Measurements from ENCODE around the gene DNASE1. TPM values are rescaled to one million over a fixed set of nuclear protein-coding genes. Genes with fewer than 3 reads are reported as not detected.

DNASE1 gene
- total and polyA plus RNA-seq, 9 of the 15 experiments (the other 6 are each of a cell fraction or from before 2014, with no cell fraction given): 0.53 to 10.1 (median 5.9) TPM

GRCh38 chr16:3640207-3640606 lies 14.3 kb upstream of the DNASE1 start:
- intact Hi-C loops (cut with micrococcal nuclease): no loop called here
- in situ Hi-C loops (cut with MboI): no loop called here

More at GRCh38 chr16:3640207-3640606, 14.3 kb upstream of the DNASE1 start:
- no peak overlapping the region for H2AFZ ChIP-seq (ENCODE audit: low read depth, low read length)
- H4K20me1 ChIP-seq (replicated peaks; ENCODE audit: control insufficient read depth, insufficient read depth, low read length): no peaks in the 10 kb centered on the region
- FAIRE-seq: no peak
- no peak overlapping the region for H3K27ac ChIP-seq (ENCODE audit: extremely low read depth, low read depth, low read length)
- CTCF ChIA-PET (ENCODE audit: low intra/inter-chr PET ratio): no interaction called here
- H3K9me3 ChIP-seq (replicated peaks; ENCODE audit: control insufficient read depth, insufficient read depth, low read depth, low read length): no peaks in the 10 kb centered on the region
- H3K9me1 ChIP-seq (ENCODE audit: control insufficient read depth, insufficient read depth, low read length): no peaks in the 10 kb centered on the region
- H3K27me3 ChIP-seq (ENCODE audit: control insufficient read depth in 2 of 2, insufficient read depth in 2 of 2, low read length in 2 of 2): no peaks in the 10 kb centered on the region
- H3K4me3 ChIP-seq: no peak overlapping the region
- TF ChIP-seq CAMTA2 (CRISPR knock-in tag; conservative IDR thresholded peaks at IDR 0.05) (no peak), ZNF184 (CRISPR knock-in tag; IDR thresholded peaks at IDR 0.05) (no peak), TRIM25 (IDR thresholded peaks at IDR 0.05; ENCODE audit: borderline replicate concordance) (no peak), TAL1 (IDR thresholded peaks at IDR 0.05) (no peak), XRCC5 (IDR thresholded peaks at IDR 0.05; ENCODE audit: low read depth, low read length) (no peak), IRF9 (tag; IDR thresholded peaks at IDR 0.05) (no peak), ZSCAN32 (CRISPR knock-in tag; IDR thresholded peaks at IDR 0.05) (no peak), HDAC8 (tag; IDR thresholded peaks at IDR 0.05) (no peak), NCOA6 (IDR thresholded peaks at IDR 0.05) (no peak), MAFK (IDR thresholded peaks at IDR 0.05; ENCODE audit: low read length) (no peak), ZFX (CRISPR knock-in tag; IDR thresholded peaks at IDR 0.05) (no peak), CBX3 (IDR thresholded peaks at IDR 0.05; ENCODE audit: borderline replicate concordance in 1 of 2, low read length in 2 of 2) (no peak), MYC (IDR thresholded peaks at IDR 0.05; ENCODE audit: low read depth, low read length) (no peak), MYC (CRISPR knock-in tag; IDR thresholded peaks at IDR 0.05; ENCODE audit: borderline replicate concordance, low read depth) (no peak), ZNF232 (CRISPR knock-in tag; IDR thresholded peaks at IDR 0.05) (no peak), SFPQ (IDR thresholded peaks at IDR 0.05; ENCODE audit: low read depth, low read length) (no peak), ZNF589 (CRISPR knock-in tag; IDR thresholded peaks at IDR 0.05; ENCODE audit: low read depth) (no peak), MCM7 (IDR thresholded peaks at IDR 0.05) (no peak), ZNF668 (CRISPR knock-in tag; IDR thresholded peaks at IDR 0.05) (no peak)
- H3K36me3 ChIP-seq (ENCODE audit: control insufficient read depth, insufficient read depth, low read length): no peaks in the 10 kb centered on the region
- peaks cover 25 to 34% of the 10 kb centered on the region in 2 experiments for H3K4me1 ChIP-seq (replicated peaks in 1 of 2; ENCODE audit: control insufficient read depth in 2 of 2, insufficient read depth in 2 of 2, low read length in 2 of 2)
- ATAC-seq: no peak
- no peak for DNase-seq (ENCODE audit: extremely low read depth in 1 of 4, low spot score in 3 of 4)
- H3K9ac ChIP-seq (ENCODE audit: insufficient read depth in 1 of 2, low read depth in 2 of 2, low read length in 2 of 2): no peak overlapping the region
- no peak overlapping the region for H3K4me2 ChIP-seq (ENCODE audit: insufficient read depth, low read length)
- POLR2A ChIA-PET: interaction anchor here (0.6 to 0.7 kb wide), 3 partner anchors 14 to 655 kb away, joined by 3 read pairs; no protein-coding TSS in a partner anchor
- H3K79me2 ChIP-seq (ENCODE audit: control insufficient read depth, insufficient read depth, low read length): no peaks in the 10 kb centered on the region
- WGBS (ENCODE audit: insufficient coverage, low coverage, missing lambda C conversion rate): 76% methylated on average over 3 of the region's 3 CpGs
- BruUV-seq (replicated peaks): no TSS peak
